ENCODE measurements around the gene VIPR2. TPM values are rescaled to one million over a fixed set of nuclear protein-coding genes. Genes with fewer than 3 reads are reported as not detected.

The VIPR2 gene
- total and polyA plus RNA-seq, 2 of the 13 experiments (the other 11 are each of a cell fraction or from before 2014, with no cell fraction given), result not detected

- H3K9ac ChIP-seq (ENCODE audit: insufficient read depth, low read depth, low read length), result no peak overlapping the region
- no peaks in the 10 kb centered on the region for H4K20me1 ChIP-seq (ENCODE audit: insufficient read depth, low read length)
- no TSS peak for BruUV-seq (replicated peaks)
- no peaks in the 10 kb centered on the region for H3K79me2 ChIP-seq (ENCODE audit: insufficient read depth, low read length)
- H3K4me3 ChIP-seq (replicated peaks in 1 of 3; ENCODE audit: insufficient read depth in 1 of 3, low read depth in 2 of 3, low read length in 3 of 3), result no peak overlapping the region
- intact Hi-C loops (cut with micrococcal nuclease; ENCODE audit: unreplicated experiment), result no loop called here
- in situ Hi-C loops (cut with HindIII; ENCODE audit: extremely low pct_ligation_motif_present, low pct_unique_long_range_greater_than_20kb), result no loop called here
- POLR2A ChIA-PET, result no interaction called here
- no peak overlapping the region for H3K27ac ChIP-seq (ENCODE audit: extremely low read length, insufficient read depth, low read length)
- no peak for DNase-seq (ENCODE audit: low spot score)
- H3K4me1 ChIP-seq (ENCODE audit: insufficient read depth, low read length), result no peaks in the 10 kb centered on the region
- H3K27me3 ChIP-seq (ENCODE audit: control insufficient read depth in 1 of 2, insufficient read depth in 2 of 2, low read length in 2 of 2), result peaks cover 3 to 37% of the 10 kb centered on the region in 2 experiments
- ATAC-seq, result no peak
- no peak for FAIRE-seq
- H3K36me3 ChIP-seq (replicated peaks in 1 of 2; ENCODE audit: control insufficient read depth in 1 of 2, insufficient read depth in 2 of 2, low read length in 2 of 2), result no peaks in the 10 kb centered on the region
- CTCF ChIA-PET (ENCODE audit: low intra/inter-chr PET ratio, low total read pairs), result no interaction called here
- TF ChIP-seq ZNF496 (CRISPR knock-in tag; IDR thresholded peaks at IDR 0.05; ENCODE audit: insufficient replicate concordance) (no peak), RCOR2 (CRISPR knock-in tag; IDR thresholded peaks at IDR 0.05) (no peak), NFRKB (IDR thresholded peaks at IDR 0.05) (no peak), ZFX (CRISPR knock-in tag; IDR thresholded peaks at IDR 0.05; ENCODE audit: low read depth) (no peak), ZFP36L2 (CRISPR knock-in tag; IDR thresholded peaks at IDR 0.05) (no peak), SIN3A (IDR thresholded peaks at IDR 0.05; ENCODE audit: borderline replicate concordance, low read depth, low read length) (no peak), SRSF4 (IDR thresholded peaks at IDR 0.05; ENCODE audit: low read depth, low read length, poor library complexity, severe bottlenecking) (no peak), SOX5 (CRISPR knock-in tag; IDR thresholded peaks at IDR 0.05; ENCODE audit: borderline replicate concordance) (no peak), ZKSCAN8 (CRISPR knock-in tag; IDR thresholded peaks at IDR 0.05; ENCODE audit: borderline replicate concordance) (no peak), ZNF724P (CRISPR knock-in tag; IDR thresholded peaks at IDR 0.05; ENCODE audit: borderline replicate concordance) (no peak), MIXL1 (CRISPR knock-in tag; IDR thresholded peaks at IDR 0.05) (no peak), TOE1 (CRISPR knock-in tag; IDR thresholded peaks at IDR 0.05) (no peak), ZNF883 (CRISPR knock-in tag; IDR thresholded peaks at IDR 0.05; ENCODE audit: not compliant biosample characterization) (no peak), TSC22D2 (CRISPR knock-in tag; IDR thresholded peaks at IDR 0.05; ENCODE audit: borderline replicate concordance) (no peak), ZNF101 (CRISPR knock-in tag; IDR thresholded peaks at IDR 0.05; ENCODE audit: borderline replicate concordance, low read depth) (no peak), ZC3H13 (CRISPR knock-in tag; IDR thresholded peaks at IDR 0.05) (no peak), CHD4 (IDR thresholded peaks at IDR 0.05; ENCODE audit: borderline replicate concordance, low read length) (no peak), ZNF616 (CRISPR knock-in tag; IDR thresholded peaks at IDR 0.05; ENCODE audit: low read depth) (no peak), ARID4A (CRISPR knock-in tag; IDR thresholded peaks at IDR 0.05; ENCODE audit: borderline replicate concordance) (no peak), KDM6A (CRISPR knock-in tag; IDR thresholded peaks at IDR 0.05; ENCODE audit: low read depth) (no peak)
- H2AFZ ChIP-seq (ENCODE audit: low read length), result no peak overlapping the region
- no peak overlapping the region for H3K4me2 ChIP-seq (ENCODE audit: low read depth, low read length)
- no peaks in the 10 kb centered on the region for H3K9me3 ChIP-seq (ENCODE audit: low read length)
- 36% methylated on average over 6 of the region's 6 CpGs for WGBS (ENCODE audit: low lambda C conversion rate)
Observed at GRCh38 chr7:159046300-159046699, 98.4 kb downstream of the VIPR2 start.
